Activated T-cell treated with anti-CD3 and anti-CD28 coated beads for 48 hours (primary cell): ENCODE measurements around the gene SLC66A2.
"Not testable (repeated sequence)": the region's sequence is repeated elsewhere in the genome, so short reads cannot be mapped to it uniquely, and the experiment has no call there.

Experiments
- DNase-seq: peaks from one replicate; pipeline ENCODE4 v3.0.0-alpha.2; 2020; ENCODE audit warnings: low read depth

The SLC66A2 gene

DNA sequence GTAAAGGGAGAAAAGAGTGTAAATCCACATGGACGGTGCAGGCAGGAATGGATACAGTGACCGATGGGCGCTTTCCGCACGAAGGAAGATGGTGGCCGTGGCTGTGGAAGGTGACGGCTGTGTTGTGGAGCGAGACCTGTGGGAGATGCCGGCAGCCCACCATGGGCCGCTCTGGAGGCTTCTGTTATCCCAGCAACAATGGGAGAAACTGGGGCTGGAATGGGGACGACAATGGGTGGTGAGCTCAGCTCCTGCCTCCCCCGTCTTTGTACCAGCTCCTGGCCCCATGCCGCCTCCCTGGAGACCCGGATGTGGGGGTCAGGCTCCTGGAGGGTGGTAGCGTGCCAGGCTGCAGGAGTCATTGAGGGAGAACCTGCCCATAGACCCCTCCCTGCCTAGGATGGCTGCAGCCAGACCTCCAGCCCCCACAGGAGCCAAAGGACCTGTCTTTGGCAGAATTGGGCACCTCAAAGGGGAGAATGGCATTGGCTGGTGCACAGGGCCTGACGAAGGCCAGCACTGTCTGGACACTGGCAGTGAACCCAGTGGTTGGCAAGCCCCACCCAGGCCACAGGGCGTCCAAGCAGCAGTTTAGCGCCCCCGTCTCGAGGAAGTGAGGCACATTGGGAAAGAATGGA, 72.6 kb downstream of the SLC66A2 start:
- DNase-seq: no peak

DNA sequence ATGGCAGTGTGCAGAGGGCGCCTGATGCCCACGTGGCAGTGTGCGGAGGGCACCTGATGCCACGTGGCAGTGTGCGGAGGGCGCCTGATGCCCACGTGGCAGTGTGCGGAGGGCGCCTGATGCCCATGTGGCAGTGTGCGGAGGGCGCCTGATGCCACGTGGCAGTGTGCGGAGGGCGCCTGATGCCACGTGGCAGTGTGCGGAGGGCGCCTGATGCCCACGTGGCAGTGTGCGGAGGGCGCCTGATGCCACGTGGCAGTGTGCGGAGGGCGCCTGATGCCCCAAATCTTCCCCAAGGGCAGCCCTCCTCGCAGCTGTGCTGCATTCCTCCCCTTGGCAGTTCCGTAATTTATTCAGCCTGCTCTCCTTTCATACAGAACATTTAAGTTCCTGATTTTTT, 73.2 kb downstream of the SLC66A2 start:
- DNase-seq: not testable (repeated sequence)

DNA sequence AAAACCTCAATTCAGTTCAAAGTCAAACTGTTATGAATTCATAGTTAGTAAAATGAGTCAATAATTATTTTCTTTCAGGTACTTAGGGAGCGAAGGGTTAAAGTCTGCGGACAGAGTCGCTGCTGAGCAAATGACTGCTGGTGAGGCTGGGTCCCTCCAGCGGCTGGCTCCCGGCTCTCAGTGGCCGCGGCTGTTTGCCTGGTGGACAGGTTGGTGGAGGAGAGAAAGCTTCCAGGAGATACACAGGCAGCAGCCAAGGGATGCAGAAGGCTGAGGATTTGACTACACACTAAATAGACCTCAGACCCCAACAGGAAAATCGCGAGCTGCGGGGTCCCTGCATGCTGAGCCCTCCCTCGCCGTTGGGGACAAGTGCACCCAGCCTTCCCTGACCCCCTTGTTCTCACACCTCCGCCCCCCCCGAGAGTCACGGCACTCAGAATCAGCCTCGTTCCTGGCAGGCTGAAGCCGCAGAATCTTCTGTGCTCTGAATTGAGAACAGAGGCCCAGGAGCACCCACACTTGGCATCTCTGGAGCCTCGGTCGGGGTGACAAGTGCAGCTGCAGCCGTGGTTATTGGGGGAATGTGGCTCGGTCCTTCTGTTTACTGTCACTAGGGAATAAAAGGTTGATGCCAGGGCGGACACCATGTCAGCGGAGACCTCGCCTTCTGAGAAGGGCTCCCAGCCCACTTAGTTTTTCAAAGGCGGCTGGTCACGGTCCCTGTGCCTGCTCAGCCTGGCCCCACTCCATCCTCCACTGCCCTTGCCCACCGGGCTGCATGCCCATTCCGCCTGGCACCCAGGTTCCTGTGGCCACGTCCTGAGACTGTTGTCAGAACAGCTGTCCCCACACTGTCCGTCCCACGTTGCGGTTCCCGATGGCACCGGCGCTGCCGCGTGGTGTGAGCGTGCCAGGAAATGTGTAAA, 74.0 kb downstream of the SLC66A2 start:
- no peak for DNase-seq

DNA sequence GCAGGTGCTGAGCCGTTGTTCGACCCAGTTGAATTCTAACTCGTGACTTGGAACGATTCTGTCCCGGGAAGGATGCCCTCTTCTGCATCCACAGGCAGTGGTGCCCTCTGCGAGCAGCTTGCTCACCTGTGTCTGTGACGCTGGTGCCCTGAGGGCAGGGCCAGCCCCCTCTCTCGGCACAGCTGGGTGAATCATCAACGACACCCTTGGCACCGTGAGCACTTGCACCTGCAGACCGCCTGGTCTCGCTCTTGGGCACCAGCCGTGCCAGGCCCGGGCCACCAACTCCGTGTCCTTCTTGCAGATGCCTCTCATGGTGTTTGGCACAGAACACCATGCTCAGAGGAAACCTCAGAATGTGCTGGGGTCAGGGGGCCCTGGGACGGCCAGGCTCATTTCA, 75.0 kb downstream of the SLC66A2 start:
- DNase-seq: no peak

DNA sequence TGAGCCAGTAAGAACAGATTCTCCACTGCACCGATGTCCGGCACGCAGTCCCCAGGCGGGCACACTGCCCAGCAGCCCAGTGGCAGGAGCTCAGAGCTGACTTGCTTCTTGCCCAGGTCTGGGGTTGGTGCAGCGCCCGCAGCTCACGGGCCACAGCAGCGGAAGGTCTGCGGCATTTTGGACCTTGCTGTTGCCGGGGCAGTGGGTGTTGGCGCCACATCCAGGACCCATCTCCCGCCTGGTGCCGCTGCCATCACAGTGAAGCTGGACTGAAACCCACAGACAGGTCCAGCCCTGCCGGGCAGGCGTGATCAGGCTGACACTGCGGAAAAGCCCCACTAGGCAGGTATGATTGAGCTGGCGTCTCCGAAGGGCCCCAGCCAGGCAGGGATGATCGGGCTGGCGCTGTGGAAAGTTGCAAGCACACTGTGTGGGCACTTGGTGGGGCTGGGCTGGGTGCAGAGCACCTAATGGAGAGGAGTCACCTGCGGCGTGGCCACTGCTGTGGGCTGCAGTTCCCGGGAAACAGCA, 75.5 kb downstream of the SLC66A2 start:
- DNase-seq: no peak

DNA sequence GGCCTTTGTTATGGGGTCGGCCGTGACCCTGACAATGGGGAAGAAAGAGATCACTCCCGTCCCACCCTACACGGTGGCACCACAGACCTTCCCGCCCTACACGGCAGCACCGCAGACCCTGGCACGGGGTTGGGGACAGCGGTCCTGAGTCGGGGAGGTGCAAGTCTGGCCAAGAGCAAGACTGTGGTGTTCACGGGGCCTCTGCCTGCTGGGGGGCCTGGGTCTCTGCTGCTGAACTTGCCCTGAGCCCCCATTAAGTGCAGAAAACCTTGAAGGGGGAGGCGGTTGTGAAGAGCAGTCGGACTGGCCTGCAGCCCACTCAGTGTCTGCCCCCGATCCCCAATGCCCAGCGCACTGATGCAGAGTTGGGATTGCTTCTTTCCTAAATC, 75.9 kb downstream of the SLC66A2 start:
- DNase-seq: no peak

DNA sequence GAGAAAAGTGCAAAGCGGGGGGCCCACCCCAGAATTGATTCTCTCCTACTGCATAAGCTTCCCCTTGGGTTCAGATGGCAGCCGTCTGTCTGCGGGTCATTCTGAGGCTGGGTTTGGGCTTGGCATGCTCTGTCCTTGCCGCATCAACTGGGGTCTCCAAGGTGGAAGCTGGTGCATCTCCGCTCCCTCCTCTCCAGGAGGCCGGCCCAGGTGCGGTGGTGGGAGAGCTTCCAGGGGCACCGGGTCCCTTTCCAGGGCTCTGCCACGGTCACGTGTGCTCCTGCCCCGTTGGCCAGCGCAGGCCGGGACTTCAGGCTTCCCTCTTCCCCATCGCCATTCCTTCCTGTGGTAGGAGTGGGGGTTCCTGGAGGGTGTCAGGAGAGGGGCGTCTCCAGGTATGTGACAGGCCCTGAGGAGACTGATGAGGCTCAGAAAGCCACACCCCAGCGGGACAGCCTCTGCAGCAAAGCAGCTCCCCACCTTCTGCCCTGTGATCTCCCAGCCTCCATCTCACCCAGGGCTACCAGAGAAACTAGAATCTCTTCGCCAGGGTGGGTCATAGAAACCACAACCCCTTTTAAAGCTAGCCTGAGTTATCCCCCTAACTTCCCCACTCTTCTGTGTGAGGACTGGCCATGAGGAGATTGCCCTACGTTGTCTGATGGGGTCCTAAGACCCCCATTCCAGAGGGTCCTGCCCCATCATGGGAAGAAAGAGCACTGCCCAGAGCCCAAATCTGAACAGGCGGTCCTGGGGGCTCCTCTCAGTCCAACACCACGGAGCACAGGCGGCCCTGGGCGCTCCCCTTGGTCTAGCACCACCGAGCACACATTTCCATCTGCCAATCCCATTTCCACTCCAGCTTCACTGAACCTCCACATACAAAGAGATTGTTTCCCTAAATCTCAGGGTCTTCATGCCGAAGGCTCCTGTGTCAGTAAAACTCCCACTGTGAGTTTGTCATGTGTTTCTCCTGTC, 76.6 kb downstream of the SLC66A2 start:
- no peak for DNase-seq

DNA sequence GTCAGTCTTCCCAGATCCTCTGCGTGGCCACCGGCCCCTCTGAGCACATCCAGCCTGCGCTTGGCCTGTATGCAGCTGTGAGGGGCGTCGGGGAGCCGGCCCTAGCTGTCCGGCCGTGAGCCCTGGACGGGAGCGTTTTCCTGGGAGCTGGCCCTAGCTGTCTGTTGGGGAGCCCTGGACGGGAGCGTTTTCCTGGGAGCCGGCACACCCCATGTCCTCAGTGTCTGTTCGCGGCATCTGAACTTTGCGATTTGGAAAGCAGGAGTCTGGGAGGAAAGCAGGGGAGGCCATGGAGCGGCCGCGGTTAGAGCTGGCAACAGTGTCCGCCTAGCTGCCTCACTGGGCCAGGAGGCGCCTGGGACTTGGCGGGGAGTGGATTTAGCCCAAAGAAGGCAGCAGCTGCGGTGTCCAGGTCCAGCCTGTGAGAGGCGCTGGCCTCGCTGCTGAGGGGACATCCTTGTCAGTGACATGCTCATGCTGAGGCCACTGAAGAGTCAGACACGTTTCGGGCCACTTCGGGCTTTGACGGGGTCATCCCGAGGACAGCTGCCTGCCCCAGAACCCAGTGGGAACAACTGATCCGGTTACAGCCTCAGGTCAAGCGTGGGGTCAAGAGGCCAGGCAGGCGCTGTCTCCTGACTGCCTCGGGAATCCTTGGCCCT, 77.9 kb downstream of the SLC66A2 start:
- DNase-seq: no peak

DNA sequence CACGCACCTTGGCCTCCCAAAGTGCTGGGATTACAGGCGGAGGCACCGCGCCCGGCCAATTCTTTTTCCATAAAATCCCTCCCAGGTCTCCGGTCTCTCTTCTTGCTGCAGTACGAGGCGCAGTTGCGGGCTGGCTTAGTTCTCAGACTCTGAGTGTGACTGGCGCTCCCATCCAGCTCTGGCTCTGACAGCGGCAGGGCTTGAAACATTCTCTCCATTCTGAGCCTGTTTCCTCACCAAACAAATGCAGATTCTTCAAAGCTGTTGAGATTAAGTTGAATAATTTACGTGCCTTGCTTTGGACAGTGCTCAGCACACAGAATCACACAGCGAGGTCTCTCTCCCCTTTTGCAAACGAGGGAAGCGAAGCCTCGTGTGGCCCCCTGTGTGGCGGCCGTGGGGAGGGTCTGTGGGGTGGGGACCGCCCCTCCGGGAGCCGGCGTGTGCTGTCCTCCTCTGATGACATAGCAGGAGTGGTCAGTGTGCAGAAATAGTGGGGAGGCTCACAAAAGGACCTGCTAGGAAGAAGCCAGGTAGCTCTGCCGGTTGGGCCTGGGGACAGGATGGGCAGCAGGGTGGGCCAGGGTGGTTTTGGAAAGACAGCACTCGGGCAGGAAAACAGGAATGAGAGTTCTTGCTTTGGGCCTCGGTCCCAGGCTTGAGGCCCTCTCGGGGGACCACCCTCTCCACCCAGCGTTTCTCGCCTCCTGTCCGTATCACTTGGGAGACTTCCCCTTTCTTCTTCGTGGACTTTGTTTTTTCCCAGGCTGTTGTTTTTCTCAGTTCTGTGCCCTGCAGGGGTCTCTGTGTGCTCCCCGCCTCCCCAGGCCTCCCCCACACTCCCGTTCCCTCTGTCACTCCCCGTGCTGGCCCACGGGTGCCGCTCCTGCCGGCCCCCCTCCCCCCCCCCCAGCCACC, 78.7 kb downstream of the SLC66A2 start:
- DNase-seq: no peak

DNA sequence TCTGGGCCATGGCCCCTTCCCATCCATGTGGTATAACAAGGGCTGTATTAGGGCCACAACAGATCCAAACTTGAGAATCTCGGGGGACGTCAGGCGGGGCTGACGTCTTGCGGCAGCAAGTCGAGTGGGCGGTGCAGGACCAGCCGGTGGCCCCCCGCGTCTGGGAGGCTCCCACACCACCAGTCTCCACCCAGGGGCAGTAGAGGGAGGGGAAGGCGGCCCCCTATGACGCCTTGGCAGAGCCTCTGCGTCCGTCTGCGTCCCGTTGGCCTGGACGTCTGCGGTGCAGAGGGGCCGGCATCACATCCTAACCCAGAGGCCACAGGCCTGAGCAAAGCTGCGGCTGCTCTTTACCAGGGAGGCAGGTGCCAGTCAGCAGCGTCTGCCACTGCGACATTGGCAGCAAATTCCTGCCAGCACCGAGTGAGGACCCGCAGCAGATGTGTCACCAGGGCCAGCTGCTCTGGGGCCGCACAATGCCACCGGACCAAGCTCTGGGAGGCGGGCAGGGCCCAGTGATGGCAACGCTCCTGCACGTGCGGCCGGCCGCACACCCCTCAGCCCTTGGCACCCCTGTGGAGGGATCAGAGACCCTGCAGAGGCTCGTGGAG, 79.9 kb downstream of the SLC66A2 start:
- DNase-seq: no peak

DNA sequence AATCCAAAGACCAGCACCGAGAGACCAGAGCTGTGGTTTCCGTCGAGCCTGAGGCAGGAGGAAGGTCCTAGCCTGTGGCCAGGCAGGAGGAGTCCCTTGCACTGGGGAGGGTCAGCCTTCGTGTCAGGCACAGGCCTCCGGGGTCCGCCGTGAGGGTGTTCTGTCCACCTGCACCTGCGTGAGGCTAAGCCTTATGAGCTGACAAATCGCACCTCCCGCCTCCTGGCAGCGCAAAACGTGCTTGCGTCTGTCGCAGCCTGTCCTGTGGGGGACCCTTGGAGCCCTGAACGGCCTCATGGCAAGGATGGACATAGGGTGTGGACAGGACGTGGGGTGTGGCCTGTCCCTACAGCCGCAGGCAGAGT, 80.4 kb downstream of the SLC66A2 start:
- no peak for DNase-seq

DNA sequence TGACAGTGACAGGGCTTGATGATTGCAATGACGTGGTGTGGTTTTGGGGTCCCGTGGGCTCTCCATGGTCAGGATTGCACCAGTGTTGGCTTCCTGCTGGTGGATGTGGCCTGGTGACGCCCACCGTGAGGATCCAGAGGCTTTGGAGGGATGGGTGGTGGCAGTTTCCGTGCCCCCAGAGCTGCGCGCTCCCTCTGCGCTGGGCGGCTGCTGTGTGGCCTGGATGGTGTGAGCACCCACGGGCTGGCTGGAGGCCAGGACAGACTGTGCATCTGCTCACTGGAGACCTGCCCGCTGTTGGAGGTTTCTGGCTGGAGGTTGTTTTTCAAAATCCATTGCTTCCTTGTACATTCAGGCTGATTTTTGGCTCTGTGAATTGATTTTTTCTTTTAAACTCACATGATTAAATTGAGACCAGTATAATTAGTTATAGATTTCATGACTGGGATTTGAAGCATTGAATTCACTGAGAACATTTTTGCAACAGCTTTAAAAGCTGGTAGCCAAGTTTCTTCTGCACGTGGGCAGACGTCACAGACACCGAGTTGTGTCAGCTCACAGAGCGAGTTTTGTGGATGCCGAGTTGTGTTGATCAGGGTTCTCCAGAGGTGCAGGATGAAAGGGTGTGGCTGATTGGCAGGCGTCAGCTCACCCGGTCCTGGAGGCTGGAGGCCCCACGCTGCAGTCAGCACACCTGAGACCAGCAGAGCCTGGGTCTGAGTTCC, 81.0 kb downstream of the SLC66A2 start:
- no peak for DNase-seq

DNA sequence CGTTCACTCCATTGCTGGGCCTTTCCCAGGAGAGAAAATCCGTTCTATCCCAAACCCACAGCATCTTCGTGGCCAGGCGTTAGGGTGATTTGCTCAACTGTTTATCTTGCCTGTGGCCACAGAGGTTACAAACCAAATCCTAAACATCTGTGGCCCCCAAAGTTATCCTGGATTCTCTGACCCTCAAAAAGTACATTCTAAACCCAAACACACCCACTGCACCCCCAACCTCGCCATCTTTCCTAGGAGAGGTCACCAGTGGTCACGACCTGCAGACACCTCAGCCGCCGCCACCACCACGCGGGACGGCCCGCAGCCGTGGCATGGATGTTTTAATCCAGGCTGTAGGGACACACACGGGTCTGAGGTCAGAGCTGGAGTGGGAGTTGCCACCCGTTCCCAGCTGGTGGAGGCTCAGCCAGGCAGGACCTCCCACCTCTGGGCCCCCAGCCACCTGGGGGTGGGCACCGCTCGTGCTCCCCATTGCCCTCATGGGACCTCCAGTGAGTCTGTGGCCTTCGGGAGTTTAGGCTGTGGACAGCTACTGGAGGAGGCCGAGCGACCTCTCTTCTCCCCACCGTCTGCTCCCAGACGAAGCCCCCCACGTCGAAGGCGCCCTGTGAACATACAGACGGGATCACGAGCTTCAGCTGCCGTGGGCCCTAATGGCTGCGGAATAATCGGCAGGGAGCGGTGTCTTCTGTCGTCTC, 81.7 kb downstream of the SLC66A2 start:
- no peak for DNase-seq

DNA sequence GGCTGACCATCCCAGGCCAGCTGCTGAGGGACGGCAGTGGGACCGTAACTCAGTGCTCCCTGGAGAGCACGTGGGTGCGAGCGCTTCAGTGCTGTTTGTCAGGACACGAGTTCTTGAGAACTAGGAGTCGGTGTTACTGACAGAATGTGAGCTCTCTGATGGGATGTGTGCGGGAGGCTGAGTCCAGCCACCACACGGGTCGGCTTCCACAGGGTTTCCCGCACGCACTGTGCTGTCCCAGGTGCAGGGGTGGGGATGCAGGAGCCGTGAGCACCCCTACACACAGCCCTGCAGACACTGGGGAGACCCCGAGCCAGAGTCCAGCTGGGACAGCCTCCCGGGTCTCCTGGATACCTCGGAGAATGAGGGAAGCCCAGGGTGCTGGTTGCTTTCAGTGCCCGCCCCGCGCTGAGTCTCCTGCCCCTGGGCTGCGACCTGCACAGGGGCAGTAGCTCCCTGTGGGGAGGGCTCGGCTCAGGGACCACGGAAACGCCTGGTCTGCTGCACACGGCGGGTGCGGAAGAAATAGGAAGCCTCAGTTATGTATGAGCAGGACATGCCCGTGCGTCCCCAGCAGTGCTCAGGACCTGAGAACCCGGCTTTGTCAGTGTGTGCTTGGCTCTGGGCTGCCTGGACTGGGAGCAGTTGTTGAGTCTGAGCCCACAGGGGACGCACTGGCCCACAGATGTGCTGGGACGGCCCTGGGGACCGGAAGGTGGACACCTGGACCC, 82.5 kb downstream of the SLC66A2 start:
- no peak for DNase-seq

DNA sequence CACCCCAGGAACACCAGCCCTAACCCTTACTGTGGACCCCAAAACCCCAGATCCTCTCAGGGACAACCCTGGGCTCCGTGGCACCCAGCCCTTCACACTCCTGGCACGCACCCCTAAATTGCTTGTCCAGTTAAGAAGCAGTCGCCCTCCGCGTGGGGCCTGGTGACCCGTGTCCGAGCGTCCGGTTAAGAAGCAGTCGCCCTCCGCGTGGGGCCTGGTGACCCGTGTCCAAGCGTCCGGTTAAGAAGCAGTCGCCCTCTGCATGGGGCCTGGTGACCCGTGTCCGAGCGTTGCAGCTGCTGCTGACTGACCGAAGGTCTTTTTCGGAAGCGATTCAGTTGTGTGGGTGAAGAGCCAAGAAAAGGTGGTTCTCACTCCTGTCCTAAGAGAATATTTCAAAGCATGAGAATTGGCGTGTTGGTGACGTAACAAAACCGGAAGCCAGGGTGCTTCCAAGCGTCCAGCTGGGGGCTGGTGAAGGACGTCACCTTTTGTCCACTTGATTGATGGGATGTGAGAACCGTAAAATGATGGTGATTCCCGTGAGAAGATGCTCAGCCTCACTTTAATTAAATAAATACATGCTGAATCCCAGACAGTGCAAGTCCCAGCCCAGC, 83.2 kb downstream of the SLC66A2 start:
- DNase-seq: no peak

DNA sequence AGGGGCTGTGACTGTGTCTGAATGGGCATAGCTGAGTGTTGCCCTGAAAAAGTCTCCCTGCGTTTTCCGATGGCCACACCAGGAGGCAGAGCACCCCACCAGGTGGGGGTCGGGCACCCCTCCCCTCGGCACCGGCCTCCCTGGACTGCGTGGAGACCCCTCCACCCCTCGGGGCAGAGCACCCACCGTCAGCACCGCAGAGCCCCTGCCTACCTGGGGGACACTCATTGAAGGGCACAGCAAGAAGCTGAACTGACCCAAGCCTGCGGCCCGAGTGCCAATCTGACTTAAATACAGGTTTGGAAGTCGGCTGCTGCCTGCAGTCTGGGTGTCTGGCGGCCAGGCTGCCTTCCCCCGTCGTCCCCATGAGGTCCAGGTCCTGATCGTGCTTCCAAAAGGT, 83.8 kb downstream of the SLC66A2 start:
- DNase-seq: no peak

DNA sequence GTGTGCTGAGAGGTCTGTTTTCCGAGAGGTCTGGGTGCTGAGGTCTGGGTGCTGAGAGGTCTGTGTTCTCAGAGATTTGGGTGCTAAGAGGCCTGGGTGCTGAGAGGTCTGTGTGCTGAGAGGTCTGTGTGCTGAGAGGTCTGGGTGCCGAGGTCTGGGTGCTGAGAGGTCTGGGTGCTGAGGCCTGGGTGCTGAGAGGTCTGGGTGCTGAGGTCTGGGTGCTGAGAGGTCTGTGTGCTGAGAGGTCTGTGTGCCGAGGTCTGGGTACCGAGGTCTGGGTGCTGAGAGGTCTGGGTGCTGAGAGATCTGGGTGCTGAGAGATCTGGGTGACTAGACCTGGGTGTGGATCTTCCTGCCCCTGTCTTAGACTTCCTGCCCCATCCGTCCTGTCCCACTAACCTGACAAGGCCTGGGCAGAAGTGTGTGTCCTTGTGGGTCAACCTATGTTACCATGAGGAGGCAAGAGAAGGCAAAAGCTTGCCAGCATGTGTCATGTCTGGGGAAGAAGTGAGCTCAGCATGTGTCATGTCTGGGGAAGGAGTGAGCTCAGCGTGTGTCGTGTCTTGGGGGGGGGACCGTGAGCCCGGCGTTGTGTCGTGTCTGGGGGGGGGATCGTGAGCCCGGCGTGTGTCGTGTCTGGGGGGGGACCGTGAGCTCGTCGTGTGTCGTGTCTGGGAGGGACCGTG, 84.4 kb downstream of the SLC66A2 start:
- no peak for DNase-seq
